ENCODE data around the gene MYORG. TPM values are rescaled to one million over a fixed set of nuclear protein-coding genes. Genes with fewer than 3 reads are reported as not detected.

The MYORG gene
- total and polyA plus RNA-seq, 9 of the 15 experiments (the other 6 are each of a cell fraction or from before 2014, with no cell fraction given): 0.06 to 0.82 (median 0.18) TPM

DNA sequence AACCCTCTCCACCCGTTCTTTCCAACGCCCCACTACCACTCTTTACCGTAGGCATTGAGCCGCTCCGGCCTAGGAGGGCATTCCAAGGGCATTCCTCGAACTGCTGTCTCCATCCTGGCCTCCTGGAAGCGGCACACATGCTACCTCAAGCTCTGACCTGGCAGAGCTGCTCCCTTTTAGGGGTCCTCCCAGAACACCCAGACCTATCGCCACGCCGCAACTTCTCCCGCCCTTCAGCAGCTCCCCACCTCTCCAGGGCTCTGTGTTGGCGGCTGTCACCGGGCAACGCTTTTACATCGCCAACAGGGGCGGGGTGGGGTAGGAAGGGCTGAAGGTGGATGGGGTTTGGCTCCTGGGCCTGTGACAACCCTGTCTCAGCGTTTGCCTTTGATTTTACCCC lies 4.6 kb upstream of the MYORG start:
- Histone ChIP-seq H3K9ac (ENCODE audit: insufficient read depth in 1 of 2, low read depth in 2 of 2, low read length in 2 of 2) (peak overlapping the region in 1 of 2 experiments; percentile 43; a peak in 2 of 4 replicates), H3K79me2 (ENCODE audit: control insufficient read depth, insufficient read depth, low read length) (no peaks in the 10 kb centered on the region), H3K4me1 (replicated peaks in 1 of 2; ENCODE audit: control insufficient read depth in 2 of 2, insufficient read depth in 2 of 2, low read length in 2 of 2) (peaks cover 9 to 33% of the 10 kb centered on the region in 2 experiments; a peak in 4 of 5 replicates), H3K4me3 (no peak overlapping the region), H3K4me2 (ENCODE audit: insufficient read depth, low read length) (peak overlapping the region; percentile 73), H3K9me1 (ENCODE audit: control insufficient read depth, insufficient read depth, low read length) (no peaks in the 10 kb centered on the region), H3K27ac (ENCODE audit: extremely low read depth, low read depth, low read length) (no peak overlapping the region; the same call in 2 of the 3 replicates), H2AFZ (ENCODE audit: low read depth, low read length) (peak overlapping the region; percentile 86), H3K36me3 (ENCODE audit: control insufficient read depth, insufficient read depth, low read length) (no peaks in the 10 kb centered on the region), H4K20me1 (replicated peaks; ENCODE audit: control insufficient read depth, insufficient read depth, low read length) (no peaks in the 10 kb centered on the region), H3K27me3 (ENCODE audit: control insufficient read depth in 2 of 2, insufficient read depth in 2 of 2, low read length in 2 of 2) (no peaks in the 10 kb centered on the region), H3K9me3 (replicated peaks; ENCODE audit: control insufficient read depth, insufficient read depth, low read depth, low read length) (no peaks in the 10 kb centered on the region)
- ChIA-PET POLR2A (no interaction called here), CTCF (ENCODE audit: low intra/inter-chr PET ratio) (no interaction called here)
- BruUV-seq (replicated peaks): no TSS peak
- intact Hi-C loops (cut with micrococcal nuclease) (no loop called here), in situ Hi-C loops (cut with MboI) (no loop called here)
- 75% methylated on average over 14 of the region's 17 CpGs for WGBS (ENCODE audit: insufficient coverage, low coverage, missing lambda C conversion rate)
- ATAC-seq (no peak), DNase-seq (ENCODE audit: extremely low read depth in 1 of 4, low spot score in 3 of 4) (no peak), FAIRE-seq (no peak)
- TF ChIP-seq ETV5 (CRISPR knock-in tag; IDR thresholded peaks at IDR 0.05; ENCODE audit: low read depth): no peak
- no peak for TF ChIP-seq CBX5 (IDR thresholded peaks at IDR 0.05; ENCODE audit: borderline replicate concordance, low read depth)
- no peak for TF ChIP-seq TAF1 (IDR thresholded peaks at IDR 0.05; ENCODE audit: control insufficient read depth, extremely low read depth, insufficient read depth, low read length, severe bottlenecking)
- no peak for TF ChIP-seq ZNF780A (CRISPR knock-in tag; IDR thresholded peaks at IDR 0.05)
- TF ChIP-seq, protein P1, sequence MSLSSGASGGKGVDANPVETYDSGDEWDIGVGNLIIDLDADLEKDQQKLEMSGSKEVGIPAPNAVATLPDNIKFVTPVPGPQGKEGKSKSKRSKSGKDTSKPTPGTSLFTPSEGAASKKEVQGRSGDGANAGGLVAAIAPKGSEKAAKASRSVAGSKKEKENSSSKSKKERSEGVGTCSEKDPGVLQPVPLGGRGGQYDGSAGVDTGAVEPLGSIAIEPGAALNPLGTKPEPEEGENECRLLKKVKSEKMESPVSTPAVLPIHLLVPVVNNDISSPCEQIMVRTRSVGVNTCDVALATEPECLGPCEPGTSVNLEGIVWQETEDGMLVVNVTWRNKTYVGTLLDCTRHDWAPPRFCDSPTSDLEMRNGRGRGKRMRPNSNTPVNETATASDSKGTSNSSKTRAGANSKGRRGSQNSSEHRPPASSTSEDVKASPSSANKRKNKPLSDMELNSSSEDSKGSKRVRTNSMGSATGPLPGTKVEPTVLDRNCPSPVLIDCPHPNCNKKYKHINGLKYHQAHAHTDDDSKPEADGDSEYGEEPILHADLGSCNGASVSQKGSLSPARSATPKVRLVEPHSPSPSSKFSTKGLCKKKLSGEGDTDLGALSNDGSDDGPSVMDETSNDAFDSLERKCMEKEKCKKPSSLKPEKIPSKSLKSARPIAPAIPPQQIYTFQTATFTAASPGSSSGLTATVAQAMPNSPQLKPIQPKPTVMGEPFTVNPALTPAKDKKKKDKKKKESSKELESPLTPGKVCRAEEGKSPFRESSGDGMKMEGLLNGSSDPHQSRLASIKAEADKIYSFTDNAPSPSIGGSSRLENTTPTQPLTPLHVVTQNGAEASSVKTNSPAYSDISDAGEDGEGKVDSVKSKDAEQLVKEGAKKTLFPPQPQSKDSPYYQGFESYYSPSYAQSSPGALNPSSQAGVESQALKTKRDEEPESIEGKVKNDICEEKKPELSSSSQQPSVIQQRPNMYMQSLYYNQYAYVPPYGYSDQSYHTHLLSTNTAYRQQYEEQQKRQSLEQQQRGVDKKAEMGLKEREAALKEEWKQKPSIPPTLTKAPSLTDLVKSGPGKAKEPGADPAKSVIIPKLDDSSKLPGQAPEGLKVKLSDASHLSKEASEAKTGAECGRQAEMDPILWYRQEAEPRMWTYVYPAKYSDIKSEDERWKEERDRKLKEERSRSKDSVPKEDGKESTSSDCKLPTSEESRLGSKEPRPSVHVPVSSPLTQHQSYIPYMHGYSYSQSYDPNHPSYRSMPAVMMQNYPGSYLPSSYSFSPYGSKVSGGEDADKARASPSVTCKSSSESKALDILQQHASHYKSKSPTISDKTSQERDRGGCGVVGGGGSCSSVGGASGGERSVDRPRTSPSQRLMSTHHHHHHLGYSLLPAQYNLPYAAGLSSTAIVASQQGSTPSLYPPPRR (CRISPR knock-in tag; IDR thresholded peaks at IDR 0.05; ENCODE audit: borderline replicate concordance): no peak
- no peak for TF ChIP-seq MCM3 (IDR thresholded peaks at IDR 0.05)
- no peak for TF ChIP-seq ESRRA (IDR thresholded peaks at IDR 0.05; ENCODE audit: borderline replicate concordance, low read depth)
- no peak for TF ChIP-seq NFATC3 (IDR thresholded peaks at IDR 0.05)
- no peak for TF ChIP-seq ZNF384 (IDR thresholded peaks at IDR 0.05; ENCODE audit: low read depth, low read length)
- no peak for TF ChIP-seq KLF6 (CRISPR knock-in tag; IDR thresholded peaks at IDR 0.05; ENCODE audit: borderline replicate concordance)
- TF ChIP-seq ZNF23 (CRISPR knock-in tag; IDR thresholded peaks at IDR 0.05): no peak
- TF ChIP-seq HDAC8 (tag; IDR thresholded peaks at IDR 0.05): no peak

Measured in K562 (cell line).